ENCODE results near the gene LEKR1. TPM values are rescaled to one million over a fixed set of nuclear protein-coding genes. Genes with fewer than 3 reads are reported as not detected.

Gene LEKR1
- total RNA-seq, 1 donor: 0.36 TPM

GRCh38 chr3:156973954-156974353, 147.8 kb downstream of the LEKR1 start:
- Histone ChIP-seq H2AFZ (ENCODE audit: low read length) (no peak overlapping the region), H4K20me1 (ENCODE audit: insufficient read depth, low read length) (no peaks in the 10 kb centered on the region), H3K36me3 (ENCODE audit: insufficient read depth, low read length) (no peaks in the 10 kb centered on the region), H3K4me3 (ENCODE audit: insufficient read depth, low read length) (no peak overlapping the region), H3K79me2 (ENCODE audit: insufficient read depth, low read length) (no peaks in the 10 kb centered on the region), H3K4me1 (ENCODE audit: insufficient read depth, low read length) (no peaks in the 10 kb centered on the region), H3K4me2 (ENCODE audit: insufficient read depth, low read length) (no peak overlapping the region), H3K27ac (ENCODE audit: low read depth, low read length) (no peak overlapping the region), H3K27me3 (ENCODE audit: insufficient read depth, low read length) (no peaks in the 10 kb centered on the region), H3K9me3 (ENCODE audit: low read depth, low read length) (no peaks in the 10 kb centered on the region)
- no peak for DNase-seq (ENCODE audit: insufficient read length, low spot score, missing footprints)
- TF ChIP-seq, protein P1, sequence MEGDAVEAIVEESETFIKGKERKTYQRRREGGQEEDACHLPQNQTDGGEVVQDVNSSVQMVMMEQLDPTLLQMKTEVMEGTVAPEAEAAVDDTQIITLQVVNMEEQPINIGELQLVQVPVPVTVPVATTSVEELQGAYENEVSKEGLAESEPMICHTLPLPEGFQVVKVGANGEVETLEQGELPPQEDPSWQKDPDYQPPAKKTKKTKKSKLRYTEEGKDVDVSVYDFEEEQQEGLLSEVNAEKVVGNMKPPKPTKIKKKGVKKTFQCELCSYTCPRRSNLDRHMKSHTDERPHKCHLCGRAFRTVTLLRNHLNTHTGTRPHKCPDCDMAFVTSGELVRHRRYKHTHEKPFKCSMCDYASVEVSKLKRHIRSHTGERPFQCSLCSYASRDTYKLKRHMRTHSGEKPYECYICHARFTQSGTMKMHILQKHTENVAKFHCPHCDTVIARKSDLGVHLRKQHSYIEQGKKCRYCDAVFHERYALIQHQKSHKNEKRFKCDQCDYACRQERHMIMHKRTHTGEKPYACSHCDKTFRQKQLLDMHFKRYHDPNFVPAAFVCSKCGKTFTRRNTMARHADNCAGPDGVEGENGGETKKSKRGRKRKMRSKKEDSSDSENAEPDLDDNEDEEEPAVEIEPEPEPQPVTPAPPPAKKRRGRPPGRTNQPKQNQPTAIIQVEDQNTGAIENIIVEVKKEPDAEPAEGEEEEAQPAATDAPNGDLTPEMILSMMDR (IDR thresholded peaks at IDR 0.05; ENCODE audit: extremely low read depth, low read depth, low read length): no peak

DNA sequence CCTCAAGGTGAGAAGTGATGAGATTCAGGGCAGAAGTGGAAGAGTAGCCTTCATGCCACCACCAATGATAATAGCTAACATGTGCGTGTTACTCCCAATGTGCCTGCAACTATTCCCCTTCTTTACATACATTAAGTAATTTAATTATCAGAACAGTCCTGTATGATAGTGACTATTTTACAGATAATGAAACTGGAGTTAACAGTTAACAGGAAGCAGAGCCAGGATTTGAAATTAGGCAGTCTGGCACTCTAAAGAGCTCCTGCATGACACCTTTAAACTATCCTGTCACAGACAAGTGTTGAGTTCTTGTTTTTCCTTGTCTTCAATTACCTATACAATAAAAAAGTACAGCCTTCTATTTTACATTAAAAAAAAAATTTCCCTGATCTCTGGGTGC, 148.8 kb downstream of the LEKR1 start:
- Histone ChIP-seq H4K20me1 (ENCODE audit: insufficient read depth, low read length) (no peaks in the 10 kb centered on the region), H3K27ac (ENCODE audit: low read depth, low read length) (no peak overlapping the region), H3K79me2 (ENCODE audit: insufficient read depth, low read length) (no peaks in the 10 kb centered on the region), H3K4me1 (ENCODE audit: insufficient read depth, low read length) (no peaks in the 10 kb centered on the region), H3K36me3 (ENCODE audit: insufficient read depth, low read length) (no peaks in the 10 kb centered on the region), H3K4me2 (ENCODE audit: insufficient read depth, low read length) (no peak overlapping the region), H3K4me3 (ENCODE audit: insufficient read depth, low read length) (no peak overlapping the region), H3K9me3 (ENCODE audit: low read depth, low read length) (no peaks in the 10 kb centered on the region), H2AFZ (ENCODE audit: low read length) (no peak overlapping the region), H3K27me3 (ENCODE audit: insufficient read depth, low read length) (no peaks in the 10 kb centered on the region)
- TF ChIP-seq, protein P1 (IDR thresholded peaks at IDR 0.05; ENCODE audit: extremely low read depth, low read depth, low read length): no peak
- DNase-seq (ENCODE audit: insufficient read length, low spot score, missing footprints): no peak

- Histone ChIP-seq H3K79me2 (ENCODE audit: insufficient read depth, low read length) (no peaks in the 10 kb centered on the region), H3K36me3 (ENCODE audit: insufficient read depth, low read length) (no peaks in the 10 kb centered on the region), H2AFZ (ENCODE audit: low read length) (no peak overlapping the region), H4K20me1 (ENCODE audit: insufficient read depth, low read length) (no peaks in the 10 kb centered on the region), H3K4me3 (ENCODE audit: insufficient read depth, low read length) (no peak overlapping the region), H3K9me3 (ENCODE audit: low read depth, low read length) (no peaks in the 10 kb centered on the region), H3K27me3 (ENCODE audit: insufficient read depth, low read length) (no peaks in the 10 kb centered on the region), H3K4me1 (ENCODE audit: insufficient read depth, low read length) (no peaks in the 10 kb centered on the region), H3K4me2 (ENCODE audit: insufficient read depth, low read length) (no peak overlapping the region), H3K27ac (ENCODE audit: low read depth, low read length) (no peak overlapping the region)
- no peak for DNase-seq (ENCODE audit: insufficient read length, low spot score, missing footprints)
- TF ChIP-seq, protein P1 (IDR thresholded peaks at IDR 0.05; ENCODE audit: extremely low read depth, low read depth, low read length): no peak
Measured at GRCh38 chr3:156975721-156976120, 149.6 kb downstream of the LEKR1 start.

- H3K27ac ChIP-seq (ENCODE audit: low read depth, low read length): no peak overlapping the region
- H2AFZ ChIP-seq (ENCODE audit: low read length): no peak overlapping the region
- H3K36me3 ChIP-seq (ENCODE audit: insufficient read depth, low read length): no peaks in the 10 kb centered on the region
- DNase-seq (ENCODE audit: insufficient read length, low spot score, missing footprints): no peak
- H3K79me2 ChIP-seq (ENCODE audit: insufficient read depth, low read length): no peaks in the 10 kb centered on the region
- no peaks in the 10 kb centered on the region for H4K20me1 ChIP-seq (ENCODE audit: insufficient read depth, low read length)
- no peaks in the 10 kb centered on the region for H3K4me1 ChIP-seq (ENCODE audit: insufficient read depth, low read length)
- H3K4me2 ChIP-seq (ENCODE audit: insufficient read depth, low read length): no peak overlapping the region
- no peaks in the 10 kb centered on the region for H3K9me3 ChIP-seq (ENCODE audit: low read depth, low read length)
- H3K4me3 ChIP-seq (ENCODE audit: insufficient read depth, low read length): no peak overlapping the region
- TF ChIP-seq, protein P1 (IDR thresholded peaks at IDR 0.05; ENCODE audit: extremely low read depth, low read depth, low read length): no peak
- no peaks in the 10 kb centered on the region for H3K27me3 ChIP-seq (ENCODE audit: insufficient read depth, low read length)
Measured at GRCh38 chr3:156976933-156977332, 150.8 kb downstream of the LEKR1 start.
